ENCODE data around the gene TBX4. TPM values are rescaled to one million over a fixed set of nuclear protein-coding genes. Genes with fewer than 3 reads are reported as not detected.

The TBX4 gene
- total RNA-seq, 4 donors from 2014 or later, result not detected

GRCh38 chr17:61498042-61498994 is 46.1 kb downstream of the TBX4 start:
- intact Hi-C loops (cut with DNase I; ENCODE audit: low total_unique reads), result no loop called here

GRCh38 chr17:61499632-61500031 is 47.4 kb downstream of the TBX4 start:
- H3K4me3 ChIP-seq, result no peak overlapping the region
- intact Hi-C loops (cut with DNase I; ENCODE audit: low total_unique reads) (no loop called here), in situ Hi-C loops (cut with MboI; ENCODE audit: low sequenced_read_pairs in 4 of 4) (no loop called here)
- DNase-seq (no peak), ATAC-seq (no peak)
- H3K36me3 ChIP-seq, result no peaks in the 10 kb centered on the region
- H3K27ac ChIP-seq, result no peak overlapping the region
- H3K4me1 ChIP-seq, result no peaks in the 10 kb centered on the region
- H3K9me3 ChIP-seq, result no peaks in the 10 kb centered on the region
- H3K27me3 ChIP-seq, result no peaks in the 10 kb centered on the region
- TF ChIP-seq POLR2A (IDR thresholded peaks at IDR 0.05), result no peak
- no peak for TF ChIP-seq CTCF (IDR thresholded peaks at IDR 0.05 in 4 of 5, conservative IDR thresholded peaks at IDR 0.05 in 1 of 5)

More at GRCh38 chr17:61498042-61498994, 46.1 kb downstream of the TBX4 start:
- ATAC-seq (no peak), DNase-seq (no peak)
- no peak overlapping the region for H3K4me3 ChIP-seq
- no peaks in the 10 kb centered on the region for H3K9me3 ChIP-seq
- H3K36me3 ChIP-seq, result no peaks in the 10 kb centered on the region
- no peaks in the 10 kb centered on the region for H3K4me1 ChIP-seq
- no peak overlapping the region for H3K27ac ChIP-seq
- in situ Hi-C loops (cut with MboI; ENCODE audit: low sequenced_read_pairs in 4 of 4), result no loop called here
- no peak for TF ChIP-seq CTCF (IDR thresholded peaks at IDR 0.05 in 4 of 5, conservative IDR thresholded peaks at IDR 0.05 in 1 of 5)
- no peak for TF ChIP-seq POLR2A (IDR thresholded peaks at IDR 0.05)
- no peaks in the 10 kb centered on the region for H3K27me3 ChIP-seq

GRCh38 chr17:61500287-61500686 is 48.1 kb downstream of the TBX4 start:
- no peak for ATAC-seq
- Histone ChIP-seq H3K27me3 (no peaks in the 10 kb centered on the region), H3K9me3 (no peaks in the 10 kb centered on the region), H3K27ac (no peak overlapping the region), H3K4me3 (no peak overlapping the region), H3K36me3 (no peaks in the 10 kb centered on the region), H3K4me1 (no peaks in the 10 kb centered on the region)
- intact Hi-C loops (cut with DNase I; ENCODE audit: low total_unique reads), result no loop called here
- TF ChIP-seq CTCF (IDR thresholded peaks at IDR 0.05 in 4 of 5, conservative IDR thresholded peaks at IDR 0.05 in 1 of 5) (no peak), POLR2A (IDR thresholded peaks at IDR 0.05) (no peak)
- no peak for DNase-seq
- in situ Hi-C loops (cut with MboI; ENCODE audit: low sequenced_read_pairs in 4 of 4), result no loop called here

GRCh38 chr17:61502292-61502691 is 50.1 kb downstream of the TBX4 start:
- Histone ChIP-seq H3K27ac (no peak overlapping the region), H3K9me3 (no peaks in the 10 kb centered on the region), H3K27me3 (no peaks in the 10 kb centered on the region), H3K4me3 (no peak overlapping the region), H3K4me1 (no peaks in the 10 kb centered on the region), H3K36me3 (no peaks in the 10 kb centered on the region)
- in situ Hi-C loops (cut with MboI; ENCODE audit: low sequenced_read_pairs in 4 of 4) (no loop called here), intact Hi-C loops (cut with DNase I; ENCODE audit: low total_unique reads) (no loop called here)
- no peak for DNase-seq
- ATAC-seq, result no peak
- no peak for TF ChIP-seq CTCF (IDR thresholded peaks at IDR 0.05 in 4 of 5, conservative IDR thresholded peaks at IDR 0.05 in 1 of 5)
- no peak for TF ChIP-seq POLR2A (IDR thresholded peaks at IDR 0.05)

All from gastrocnemius medialis (tissue), 4 donors.